Measurements from ENCODE around the gene RBFA. TPM values are rescaled to one million over a fixed set of nuclear protein-coding genes. Genes with fewer than 3 reads are reported as not detected.

Gene RBFA
- total RNA-seq, 1 experiment from 2014 or later, result 25.1 TPM

GRCh38 chr18:80077873-80078272 lies 43.6 kb downstream of the RBFA start:
- Histone ChIP-seq H3K4me3 (no peak overlapping the region), H3K4me2 (no peak overlapping the region), H4K20me1 (ENCODE audit: insufficient read depth) (no peaks in the 10 kb centered on the region), H3K27ac (no peak overlapping the region), H2AFZ (no peak overlapping the region), H3K4me1 (replicated peaks; ENCODE audit: insufficient read depth) (no peaks in the 10 kb centered on the region), H3K9me3 (ENCODE audit: insufficient read depth, low read depth) (no peaks in the 10 kb centered on the region), H3K27me3 (ENCODE audit: insufficient read depth, low read depth) (peaks cover 69% of the 10 kb centered on the region), H3K36me3 (ENCODE audit: low read depth) (no peaks in the 10 kb centered on the region), H3F3A (ENCODE audit: insufficient read depth, low read depth) (no peaks in the 10 kb centered on the region), H3K9me2 (ENCODE audit: insufficient read depth) (no peaks in the 10 kb centered on the region), H3K79me2 (ENCODE audit: low read depth) (no peaks in the 10 kb centered on the region)
- BruUV-seq (replicated peaks), result no TSS peak
- intact Hi-C loops (cut with micrococcal nuclease; ENCODE audit: unreplicated experiment), result no loop called here
- no peak for DNase-seq
- CTCF ChIA-PET, result no interaction called here
- no peak for TF ChIP-seq CTCF (conservative IDR thresholded peaks at IDR 0.05)
- no peak for TF ChIP-seq EZH2 (IDR thresholded peaks at IDR 0.05; ENCODE audit: low read depth)
- POLR2A ChIA-PET (ENCODE audit: unreplicated experiment), result no interaction called here

Other genes with a start within 250 kb of the RBFA start
- not detected in 2 replicates for gene KCNG2, start 236.5 kb upstream of the RBFA start, total RNA-seq (2021)
- 24.3 and 28.0 TPM in 2 replicates for gene SLC66A2, start 82.8 kb upstream of the RBFA start, total RNA-seq (2021)
- 32.6 and 41.5 TPM in 2 replicates for gene HSBP1L1, start 69.8 kb upstream of the RBFA start, total RNA-seq (2021)
- 106 and 120 TPM in 2 replicates for gene TXNL4A, start 45.9 kb upstream of the RBFA start, total RNA-seq (2021)
- 12.6 and 13.8 TPM in 2 replicates for gene ADNP2, start 74.8 kb downstream of the RBFA start, total RNA-seq (2021)
- 0.15 and 0.23 TPM in 2 replicates for gene PARD6G, start 213.1 kb downstream of the RBFA start, total RNA-seq (2021)